ENCODE measurements around the gene GOLGA6L9.
"Not testable (repeated sequence)": the region's sequence is repeated elsewhere in the genome, so short reads cannot be mapped to it uniquely, and the experiment has no call there.

Gene GOLGA6L9

DNA sequence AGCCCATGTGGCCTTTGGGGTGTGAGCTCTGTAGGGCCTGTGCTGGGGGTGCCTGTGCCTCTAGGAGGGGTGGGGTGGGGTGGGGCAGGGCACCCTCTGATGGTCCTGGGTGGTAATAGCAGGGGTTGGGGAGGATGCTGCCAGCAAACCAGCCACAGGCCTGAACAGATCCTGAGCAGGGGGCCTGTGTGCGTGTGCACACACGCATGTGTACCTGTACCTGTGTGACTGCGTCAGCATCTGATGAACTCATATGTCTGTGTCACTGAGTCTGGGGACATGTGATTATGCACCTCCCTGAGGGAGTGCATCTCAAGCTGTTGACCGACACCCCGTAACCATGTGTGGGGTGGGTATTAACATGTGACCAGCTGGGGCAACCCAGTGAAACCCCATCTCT lies 36.0 kb downstream of the GOLGA6L9 start:
- in situ Hi-C loops (cut with MboI; ENCODE audit: low sequenced_read_pairs): not testable (repeated sequence)

DNA sequence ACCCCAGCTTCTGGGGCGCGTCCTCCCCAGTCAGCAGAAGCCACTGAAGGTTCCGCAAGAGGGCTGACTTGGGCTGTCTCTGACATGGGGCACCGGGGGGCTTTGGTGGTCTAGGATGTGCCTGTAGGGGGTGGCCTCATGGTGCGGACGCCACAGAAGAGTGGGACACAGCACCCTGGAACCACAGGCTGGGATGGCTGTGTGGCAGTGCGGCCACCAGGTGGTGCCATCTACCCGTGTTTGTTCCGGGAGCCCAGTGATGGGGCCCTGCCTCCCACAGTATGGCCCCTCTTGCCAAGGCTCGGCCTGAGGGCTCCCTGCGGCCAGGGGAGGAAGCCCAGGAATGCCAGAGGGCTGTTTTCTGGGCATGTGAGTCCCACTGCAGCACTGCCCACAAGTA lies 38.6 kb downstream of the GOLGA6L9 start:
- in situ Hi-C loops (cut with MboI; ENCODE audit: low sequenced_read_pairs): not testable (repeated sequence)

DNA sequence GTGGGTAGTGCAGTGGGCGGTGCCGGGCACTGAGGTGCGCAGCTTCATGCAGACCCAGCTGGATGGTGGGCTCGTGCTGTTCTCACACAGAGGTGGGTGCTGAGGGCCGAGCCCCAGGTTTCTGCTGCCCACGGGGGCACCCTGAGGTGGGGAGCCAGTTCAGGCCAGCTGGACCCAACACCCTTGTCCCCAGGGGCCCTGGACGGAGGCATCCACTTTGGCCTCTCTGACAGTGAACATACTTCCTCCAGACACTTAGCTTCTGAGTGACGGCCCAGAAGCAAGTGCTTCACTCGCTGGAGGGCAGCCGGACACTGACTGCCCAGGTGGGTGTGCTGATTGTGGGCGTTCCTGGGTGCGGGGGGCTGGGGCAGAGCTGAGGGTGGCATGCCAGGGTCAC lies 39.8 kb downstream of the GOLGA6L9 start:
- in situ Hi-C loops (cut with MboI; ENCODE audit: low sequenced_read_pairs): not testable (repeated sequence)

DNA sequence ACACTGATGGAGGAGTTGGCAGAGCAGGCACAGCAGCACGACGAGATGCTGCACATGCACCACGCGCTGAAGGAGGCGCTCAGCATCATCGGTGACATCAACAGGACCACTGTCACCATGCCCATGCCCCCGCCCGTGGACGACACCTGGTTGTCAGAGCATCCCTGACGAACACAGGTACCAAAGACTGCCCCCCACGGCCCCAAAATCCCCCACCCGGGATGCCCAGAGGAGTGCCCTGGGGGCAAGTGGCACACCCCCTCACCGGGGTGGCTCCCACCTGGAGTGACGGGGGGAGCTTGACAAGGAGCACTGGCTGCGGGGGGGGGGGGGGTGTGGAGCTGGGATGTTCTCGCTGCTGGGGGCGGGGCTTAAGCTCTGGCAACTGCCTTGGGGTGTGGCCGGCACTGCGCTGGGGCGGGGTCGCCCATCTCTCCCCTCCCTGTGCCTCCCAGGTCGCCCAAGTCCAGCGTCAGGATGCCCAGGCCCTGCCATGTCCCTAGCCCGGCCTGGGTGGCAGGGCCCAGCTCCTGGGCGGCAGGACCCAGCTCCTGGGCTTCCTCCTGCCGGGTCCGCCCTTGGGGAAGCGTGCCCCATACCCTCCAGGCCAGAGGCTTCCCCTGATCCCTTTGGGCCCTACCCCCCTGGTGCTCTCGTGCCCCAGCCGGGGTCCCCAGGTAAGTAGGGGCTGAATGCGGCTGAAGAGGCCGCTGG lies 42.8 kb downstream of the GOLGA6L9 start:
- in situ Hi-C loops (cut with MboI; ENCODE audit: low sequenced_read_pairs): not testable (repeated sequence)

DNA sequence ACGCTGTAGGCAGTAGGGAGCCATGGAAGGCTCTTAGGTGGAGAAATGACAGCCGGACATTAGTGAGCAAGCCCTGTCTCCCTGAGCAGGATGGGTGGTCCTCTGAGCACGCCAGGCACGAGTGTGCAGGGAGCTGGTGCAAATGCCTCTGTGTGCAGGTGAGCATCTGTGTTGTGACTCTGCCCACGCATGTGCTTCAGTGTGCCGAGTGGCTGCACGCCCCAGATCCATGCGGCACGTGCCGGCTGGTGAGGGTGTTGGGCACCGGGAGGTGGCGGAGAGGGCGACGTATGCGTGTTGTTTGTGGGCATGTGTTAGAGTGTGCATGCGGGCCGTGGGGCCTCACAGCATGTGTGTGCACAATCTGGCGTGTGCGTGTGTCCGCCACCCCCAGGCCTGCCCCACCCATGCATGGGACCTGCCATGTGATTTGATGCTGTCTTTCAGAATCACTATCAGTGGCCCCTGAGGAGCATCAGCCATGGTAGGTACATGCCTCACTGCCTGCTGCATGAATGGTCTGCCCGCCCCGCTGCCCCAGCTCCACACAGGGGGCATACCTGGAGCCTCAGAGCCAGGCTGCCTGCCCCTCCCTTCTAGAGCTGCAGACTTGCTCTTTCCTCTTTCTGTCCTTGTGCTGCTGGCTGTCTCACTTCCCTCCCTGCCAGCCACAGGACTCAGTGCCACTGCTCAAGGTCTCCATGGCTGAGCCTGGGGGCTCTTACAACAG lies 45.1 kb downstream of the GOLGA6L9 start:
- in situ Hi-C loops (cut with MboI; ENCODE audit: low sequenced_read_pairs): not testable (repeated sequence)

DNA sequence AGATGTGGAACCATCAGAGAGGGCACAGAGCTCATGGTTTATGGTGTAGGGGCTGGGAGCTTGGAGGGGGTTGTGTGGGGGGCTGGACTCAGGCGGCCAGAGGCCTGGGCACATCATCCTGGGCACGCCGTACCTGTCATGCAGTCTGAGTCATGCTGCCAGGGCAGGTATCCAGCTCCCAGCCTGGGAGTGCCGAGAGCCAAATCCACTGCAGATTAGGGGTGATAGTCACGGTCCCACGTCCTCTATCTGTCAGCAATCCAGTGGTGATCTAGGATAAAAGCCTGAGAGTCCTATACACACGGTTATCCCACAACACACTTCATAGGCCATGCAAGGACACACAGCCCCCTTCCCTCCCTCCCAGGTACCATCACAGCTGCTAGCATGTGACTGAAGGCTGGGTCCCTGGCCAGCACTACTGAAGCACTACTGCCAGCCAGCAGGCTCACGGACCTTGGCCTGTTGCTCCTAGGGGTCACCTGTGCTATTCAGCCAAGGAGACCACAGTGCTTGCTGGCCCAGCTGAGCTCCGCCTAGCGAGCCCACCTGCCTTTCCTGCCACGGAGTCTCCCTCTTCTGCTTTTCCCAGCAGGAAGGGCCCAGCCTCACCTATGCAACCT lies 45.8 kb downstream of the GOLGA6L9 start:
- in situ Hi-C loops (cut with MboI; ENCODE audit: low sequenced_read_pairs): not testable (repeated sequence)

DNA sequence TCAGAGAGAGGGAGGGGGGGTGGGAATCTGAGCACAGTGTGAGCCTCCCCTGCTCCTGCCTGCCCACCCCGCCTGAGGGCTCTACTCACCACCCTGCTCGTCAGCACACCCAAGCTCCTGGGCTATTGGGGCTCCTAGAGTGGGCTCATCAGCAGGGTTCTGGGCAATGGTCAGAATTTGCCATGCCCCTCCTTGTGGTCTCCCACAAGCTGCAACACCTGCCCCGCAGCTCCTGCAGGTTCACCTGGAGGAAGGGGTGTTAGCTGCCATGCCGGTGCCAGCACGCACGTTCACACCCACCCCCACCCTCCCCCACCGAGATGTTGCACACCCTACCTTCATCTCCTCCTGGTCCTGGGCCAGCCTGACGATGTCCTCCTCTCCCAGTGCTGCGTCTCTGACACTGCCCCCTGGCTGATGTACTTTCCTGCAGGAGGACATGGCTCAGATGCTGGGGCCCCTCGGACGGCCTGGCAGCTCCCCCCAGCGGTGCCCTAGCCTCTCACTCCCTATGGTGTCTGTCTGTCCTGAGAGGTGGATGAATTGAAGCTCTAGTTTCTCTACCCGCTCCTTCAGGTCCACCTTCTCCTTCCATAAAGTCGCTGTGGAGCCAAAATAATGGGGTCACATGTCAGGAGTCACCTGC lies 47.2 kb downstream of the GOLGA6L9 start:
- in situ Hi-C loops (cut with MboI; ENCODE audit: low sequenced_read_pairs): not testable (repeated sequence)

DNA sequence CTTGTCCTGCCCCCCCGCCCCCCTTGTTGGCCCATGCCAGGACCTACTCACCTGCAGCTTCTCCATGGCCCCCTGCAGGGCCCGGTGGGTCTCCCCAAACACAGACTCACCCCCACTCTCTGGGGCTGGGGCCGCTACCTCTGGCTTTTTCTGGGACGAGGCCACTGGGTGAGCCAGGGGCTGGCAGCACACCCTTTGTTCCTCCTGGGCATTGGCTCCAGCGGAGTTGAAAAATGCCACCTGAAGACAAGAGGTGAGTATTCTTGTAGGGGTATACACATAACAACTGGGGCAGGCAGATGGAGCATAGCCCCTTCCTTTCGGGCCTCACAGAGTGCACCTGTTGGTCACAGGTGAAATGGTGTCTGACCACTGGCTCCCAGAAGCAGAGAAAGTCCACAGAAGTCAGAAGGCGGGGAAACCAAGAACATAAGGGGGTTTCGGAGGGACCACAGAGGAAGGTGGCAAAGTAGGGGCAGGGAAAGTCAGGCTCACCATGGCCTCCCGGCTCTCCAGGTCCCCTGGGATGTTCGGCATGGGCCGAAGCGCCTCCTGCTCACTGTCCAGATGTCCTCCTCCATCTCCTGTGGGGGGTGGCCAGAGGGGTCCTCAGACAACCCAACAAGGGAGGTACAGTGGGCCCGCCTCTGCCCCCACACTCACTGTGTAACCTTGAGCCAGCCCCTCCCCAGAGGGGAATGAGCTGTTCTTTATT lies 47.9 kb downstream of the GOLGA6L9 start:
- in situ Hi-C loops (cut with MboI; ENCODE audit: low sequenced_read_pairs): not testable (repeated sequence)

Data from HL-60/S4 treated with retinoic acid at 250 ng/mL for 4 days and 3 days (cell line).